ENCODE data around the gene IL1RAPL1. TPM values are rescaled to one million over a fixed set of nuclear protein-coding genes. Genes with fewer than 3 reads are reported as not detected.

The IL1RAPL1 gene
- total and polyA plus RNA-seq, 2 experiments from 2014 or later: 0.18 to 0.49 TPM

DNA sequence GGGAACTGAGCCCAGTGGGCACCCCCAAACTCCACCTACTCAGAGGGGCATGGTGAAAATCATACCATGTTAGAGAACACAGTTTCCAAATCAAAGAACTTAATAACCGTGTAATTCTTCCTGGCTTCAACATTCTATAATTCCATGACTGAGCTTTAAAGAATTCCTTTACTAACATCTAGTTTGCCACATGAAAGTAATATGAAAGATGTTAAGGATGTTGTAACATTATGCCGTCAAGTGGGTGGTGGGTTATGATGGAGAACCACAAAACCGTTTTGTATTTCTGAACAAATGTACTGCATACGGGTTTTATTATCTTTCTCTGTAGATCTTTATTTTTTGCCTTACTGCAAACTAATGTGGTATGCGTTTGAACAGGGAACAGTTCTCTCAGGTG lies 1079.1 kb downstream of the IL1RAPL1 start:
- Histone ChIP-seq H3K27me3 (ENCODE audit: insufficient read depth) (no peaks in the 10 kb centered on the region), H2AFZ (no peak overlapping the region), H3K4me3 (no peak overlapping the region), H3K36me3 (ENCODE audit: insufficient read depth) (no peaks in the 10 kb centered on the region), H3K4me2 (no peak overlapping the region), H3F3A (replicated peaks; ENCODE audit: low read depth) (no peaks in the 10 kb centered on the region), H4K20me1 (replicated peaks; ENCODE audit: insufficient read depth) (no peaks in the 10 kb centered on the region), H3K4me1 (ENCODE audit: insufficient read depth) (no peaks in the 10 kb centered on the region), H3K9me2 (ENCODE audit: insufficient read depth) (no peaks in the 10 kb centered on the region), H3K79me2 (replicated peaks; ENCODE audit: insufficient read depth) (no peaks in the 10 kb centered on the region), H3K27ac (ENCODE audit: low read depth) (no peak overlapping the region)
- TF ChIP-seq STAT1 (IDR thresholded peaks at IDR 0.05; ENCODE audit: unreplicated experiment) (no peak), NANOG (IDR thresholded peaks at IDR 0.05; ENCODE audit: borderline replicate concordance) (no peak)
- TF ChIP-seq, protein P1, sequence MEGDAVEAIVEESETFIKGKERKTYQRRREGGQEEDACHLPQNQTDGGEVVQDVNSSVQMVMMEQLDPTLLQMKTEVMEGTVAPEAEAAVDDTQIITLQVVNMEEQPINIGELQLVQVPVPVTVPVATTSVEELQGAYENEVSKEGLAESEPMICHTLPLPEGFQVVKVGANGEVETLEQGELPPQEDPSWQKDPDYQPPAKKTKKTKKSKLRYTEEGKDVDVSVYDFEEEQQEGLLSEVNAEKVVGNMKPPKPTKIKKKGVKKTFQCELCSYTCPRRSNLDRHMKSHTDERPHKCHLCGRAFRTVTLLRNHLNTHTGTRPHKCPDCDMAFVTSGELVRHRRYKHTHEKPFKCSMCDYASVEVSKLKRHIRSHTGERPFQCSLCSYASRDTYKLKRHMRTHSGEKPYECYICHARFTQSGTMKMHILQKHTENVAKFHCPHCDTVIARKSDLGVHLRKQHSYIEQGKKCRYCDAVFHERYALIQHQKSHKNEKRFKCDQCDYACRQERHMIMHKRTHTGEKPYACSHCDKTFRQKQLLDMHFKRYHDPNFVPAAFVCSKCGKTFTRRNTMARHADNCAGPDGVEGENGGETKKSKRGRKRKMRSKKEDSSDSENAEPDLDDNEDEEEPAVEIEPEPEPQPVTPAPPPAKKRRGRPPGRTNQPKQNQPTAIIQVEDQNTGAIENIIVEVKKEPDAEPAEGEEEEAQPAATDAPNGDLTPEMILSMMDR (conservative IDR thresholded peaks at IDR 0.05; ENCODE audit: low read depth in 2 of 2): no peak
- Mint-ChIP-seq H3K27ac (no peak overlapping the region), H3K4me1 (peaks cover 4% of the 10 kb centered on the region; the same call in 2 of the 3 replicates), H3K4me3 (no peak overlapping the region), H3K9me3 (no peaks in the 10 kb centered on the region), H3K27me3 (ENCODE audit: insufficient read depth, low read depth, poor library complexity) (peaks cover 2% of the 10 kb centered on the region), H3K36me3 (ENCODE audit: low read depth) (no peaks in the 10 kb centered on the region)
- DNase-seq (ENCODE audit: low spot score) (no peak), ATAC-seq (no peak)

GRCh38 chrX:29671421-29671820 lies 1084.2 kb downstream of the IL1RAPL1 start:
- Histone ChIP-seq H3F3A (replicated peaks; ENCODE audit: low read depth) (no peaks in the 10 kb centered on the region), H3K4me3 (no peak overlapping the region), H3K36me3 (ENCODE audit: insufficient read depth) (no peaks in the 10 kb centered on the region), H2AFZ (no peak overlapping the region), H3K27ac (ENCODE audit: low read depth) (no peak overlapping the region), H3K9me2 (ENCODE audit: insufficient read depth) (no peaks in the 10 kb centered on the region), H3K4me2 (no peak overlapping the region), H3K27me3 (ENCODE audit: insufficient read depth) (no peaks in the 10 kb centered on the region), H4K20me1 (replicated peaks; ENCODE audit: insufficient read depth) (no peaks in the 10 kb centered on the region), H3K79me2 (replicated peaks; ENCODE audit: insufficient read depth) (no peaks in the 10 kb centered on the region), H3K4me1 (ENCODE audit: insufficient read depth) (no peaks in the 10 kb centered on the region)
- no peaks in the 10 kb centered on the region for H3K9me3 Mint-ChIP-seq
- peaks cover 2% of the 10 kb centered on the region for H3K27me3 Mint-ChIP-seq (ENCODE audit: insufficient read depth, low read depth, poor library complexity)
- ATAC-seq (no peak), DNase-seq (ENCODE audit: low spot score) (no peak)
- no peaks in the 10 kb centered on the region for H3K36me3 Mint-ChIP-seq (ENCODE audit: low read depth)
- no peak overlapping the region for H3K27ac Mint-ChIP-seq
- H3K4me1 Mint-ChIP-seq: no peaks in the 10 kb centered on the region
- no peak overlapping the region for H3K4me3 Mint-ChIP-seq
- TF ChIP-seq EZH2phosphoT487 (IDR thresholded peaks at IDR 0.05; ENCODE audit: unreplicated experiment) (no peak), POLR2AphosphoS5 (IDR thresholded peaks at IDR 0.05; ENCODE audit: low read depth) (no peak), NANOG (IDR thresholded peaks at IDR 0.05; ENCODE audit: borderline replicate concordance) (no peak), ZNF462 (CRISPR knock-in tag; IDR thresholded peaks at IDR 0.05) (no peak), JUNB (IDR thresholded peaks at IDR 0.05; ENCODE audit: unreplicated experiment) (no peak), STAT1 (IDR thresholded peaks at IDR 0.05; ENCODE audit: unreplicated experiment) (no peak)
- TF ChIP-seq, protein P2, sequence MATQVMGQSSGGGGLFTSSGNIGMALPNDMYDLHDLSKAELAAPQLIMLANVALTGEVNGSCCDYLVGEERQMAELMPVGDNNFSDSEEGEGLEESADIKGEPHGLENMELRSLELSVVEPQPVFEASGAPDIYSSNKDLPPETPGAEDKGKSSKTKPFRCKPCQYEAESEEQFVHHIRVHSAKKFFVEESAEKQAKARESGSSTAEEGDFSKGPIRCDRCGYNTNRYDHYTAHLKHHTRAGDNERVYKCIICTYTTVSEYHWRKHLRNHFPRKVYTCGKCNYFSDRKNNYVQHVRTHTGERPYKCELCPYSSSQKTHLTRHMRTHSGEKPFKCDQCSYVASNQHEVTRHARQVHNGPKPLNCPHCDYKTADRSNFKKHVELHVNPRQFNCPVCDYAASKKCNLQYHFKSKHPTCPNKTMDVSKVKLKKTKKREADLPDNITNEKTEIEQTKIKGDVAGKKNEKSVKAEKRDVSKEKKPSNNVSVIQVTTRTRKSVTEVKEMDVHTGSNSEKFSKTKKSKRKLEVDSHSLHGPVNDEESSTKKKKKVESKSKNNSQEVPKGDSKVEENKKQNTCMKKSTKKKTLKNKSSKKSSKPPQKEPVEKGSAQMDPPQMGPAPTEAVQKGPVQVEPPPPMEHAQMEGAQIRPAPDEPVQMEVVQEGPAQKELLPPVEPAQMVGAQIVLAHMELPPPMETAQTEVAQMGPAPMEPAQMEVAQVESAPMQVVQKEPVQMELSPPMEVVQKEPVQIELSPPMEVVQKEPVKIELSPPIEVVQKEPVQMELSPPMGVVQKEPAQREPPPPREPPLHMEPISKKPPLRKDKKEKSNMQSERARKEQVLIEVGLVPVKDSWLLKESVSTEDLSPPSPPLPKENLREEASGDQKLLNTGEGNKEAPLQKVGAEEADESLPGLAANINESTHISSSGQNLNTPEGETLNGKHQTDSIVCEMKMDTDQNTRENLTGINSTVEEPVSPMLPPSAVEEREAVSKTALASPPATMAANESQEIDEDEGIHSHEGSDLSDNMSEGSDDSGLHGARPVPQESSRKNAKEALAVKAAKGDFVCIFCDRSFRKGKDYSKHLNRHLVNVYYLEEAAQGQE (IDR thresholded peaks at IDR 0.05; ENCODE audit: unreplicated experiment): no peak
- TF ChIP-seq, protein P1 (conservative IDR thresholded peaks at IDR 0.05; ENCODE audit: low read depth in 2 of 2): no peak

Data from GM23338 (cell line).